ENCODE data around the gene PZP. TPM values are rescaled to one million over a fixed set of nuclear protein-coding genes. Genes with fewer than 3 reads are reported as not detected.
A peak's percentile ranks its signal among the peaks of the same experiment; 100 is the strongest.
"Not testable (repeated sequence)": the region's sequence is repeated elsewhere in the genome, so short reads cannot be mapped to it uniquely, and the experiment has no call there.

Gene PZP
- total and polyA plus RNA-seq, 8 donors, result 0.13 TPM; not detected in 7

DNA sequence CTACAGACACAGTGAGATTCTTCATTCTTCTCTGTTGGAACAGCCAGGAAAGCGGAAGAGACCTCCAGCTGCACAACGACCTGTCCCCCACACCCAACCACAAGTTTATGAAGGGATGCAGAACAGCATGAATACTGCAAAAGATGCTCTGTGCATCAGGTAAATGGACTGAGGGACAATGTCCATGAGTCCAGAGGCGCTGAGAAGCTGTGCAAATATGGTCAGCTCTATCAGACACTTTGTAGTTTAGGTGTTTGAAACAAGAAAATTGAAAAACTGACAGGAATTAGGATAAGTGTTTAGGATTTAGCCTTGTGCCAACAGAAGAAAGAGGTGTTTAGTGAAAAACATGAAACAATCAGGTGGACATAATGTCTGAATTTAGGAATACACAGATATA, 33.1 kb upstream of the PZP start:
- WGBS, 5 donors, result 88 to 94% (median 90%) methylated on average over 3 of the region's 3 CpGs
- H3K27me3 ChIP-seq, result no peaks in the 10 kb centered on the region

DNA sequence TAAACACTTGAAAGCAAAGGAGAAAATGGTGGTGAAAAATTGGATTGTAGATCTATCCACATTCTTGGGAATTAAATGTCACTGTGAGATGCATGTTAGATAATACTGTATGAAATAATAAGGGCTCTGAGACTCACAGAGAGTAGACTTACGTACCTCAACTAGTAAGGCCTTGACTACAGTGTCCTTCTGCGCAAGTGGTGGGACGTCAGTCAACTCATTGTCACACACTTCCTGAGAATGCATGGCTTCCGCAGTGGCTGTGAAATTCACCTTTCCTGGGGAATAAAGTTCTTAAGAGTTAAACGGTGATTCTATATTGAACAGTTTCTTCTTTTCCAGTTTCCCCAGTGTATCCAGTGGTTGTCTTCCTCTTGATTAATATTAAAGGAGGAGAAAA, 32.6 kb upstream of the PZP start:
- peak in 1 of 2 donors; percentile 9 for DNase-seq
- intact Hi-C loops (cut with DNase I; ENCODE audit: low total_unique reads), result no loop called here
- Histone ChIP-seq H3K4me1 (peaks cover 0 to 4% (median 0%) of the 10 kb centered on the region in 4 donors), H3K4me3 (peak overlapping the region in 3 of 4 donors; percentile 35 to 46 (median 42)), H3K36me3 (no peaks in the 10 kb centered on the region), H3K27ac (peak overlapping the region in 3 of 5 donors; percentile 23 to 29 (median 28)), H3K27me3 (no peaks in the 10 kb centered on the region), H3K9me3 (no peaks in the 10 kb centered on the region)
- 82 to 93% (median 89%) methylated on average over 5 of the region's 5 CpGs for WGBS, 5 donors
- TF ChIP-seq EP300 (IDR thresholded peaks at IDR 0.05), result no peak
- TF ChIP-seq POLR2AphosphoS5 (IDR thresholded peaks at IDR 0.05), result peak in 1 of 3 donors; percentile 14

More for the DNA sequence above, 33.1 kb upstream of the PZP start:
- H3K4me3 ChIP-seq, result no peak overlapping the region
- peaks cover 0 to 4% (median 0%) of the 10 kb centered on the region in 4 donors for H3K4me1 ChIP-seq
- TF ChIP-seq POLR2A (IDR thresholded peaks at IDR 0.05), result no peak
- no peak for TF ChIP-seq EP300 (IDR thresholded peaks at IDR 0.05)
- TF ChIP-seq, protein P1, sequence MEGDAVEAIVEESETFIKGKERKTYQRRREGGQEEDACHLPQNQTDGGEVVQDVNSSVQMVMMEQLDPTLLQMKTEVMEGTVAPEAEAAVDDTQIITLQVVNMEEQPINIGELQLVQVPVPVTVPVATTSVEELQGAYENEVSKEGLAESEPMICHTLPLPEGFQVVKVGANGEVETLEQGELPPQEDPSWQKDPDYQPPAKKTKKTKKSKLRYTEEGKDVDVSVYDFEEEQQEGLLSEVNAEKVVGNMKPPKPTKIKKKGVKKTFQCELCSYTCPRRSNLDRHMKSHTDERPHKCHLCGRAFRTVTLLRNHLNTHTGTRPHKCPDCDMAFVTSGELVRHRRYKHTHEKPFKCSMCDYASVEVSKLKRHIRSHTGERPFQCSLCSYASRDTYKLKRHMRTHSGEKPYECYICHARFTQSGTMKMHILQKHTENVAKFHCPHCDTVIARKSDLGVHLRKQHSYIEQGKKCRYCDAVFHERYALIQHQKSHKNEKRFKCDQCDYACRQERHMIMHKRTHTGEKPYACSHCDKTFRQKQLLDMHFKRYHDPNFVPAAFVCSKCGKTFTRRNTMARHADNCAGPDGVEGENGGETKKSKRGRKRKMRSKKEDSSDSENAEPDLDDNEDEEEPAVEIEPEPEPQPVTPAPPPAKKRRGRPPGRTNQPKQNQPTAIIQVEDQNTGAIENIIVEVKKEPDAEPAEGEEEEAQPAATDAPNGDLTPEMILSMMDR (IDR thresholded peaks at IDR 0.05), result no peak
- no peak for TF ChIP-seq POLR2AphosphoS5 (IDR thresholded peaks at IDR 0.05)
- H3K27ac ChIP-seq, result no peak overlapping the region
- no peaks in the 10 kb centered on the region for H3K36me3 ChIP-seq
- H3K9me3 ChIP-seq, result no peaks in the 10 kb centered on the region
- intact Hi-C loops (cut with DNase I; ENCODE audit: low total_unique reads), result no loop called here
- DNase-seq, result no peak

DNA sequence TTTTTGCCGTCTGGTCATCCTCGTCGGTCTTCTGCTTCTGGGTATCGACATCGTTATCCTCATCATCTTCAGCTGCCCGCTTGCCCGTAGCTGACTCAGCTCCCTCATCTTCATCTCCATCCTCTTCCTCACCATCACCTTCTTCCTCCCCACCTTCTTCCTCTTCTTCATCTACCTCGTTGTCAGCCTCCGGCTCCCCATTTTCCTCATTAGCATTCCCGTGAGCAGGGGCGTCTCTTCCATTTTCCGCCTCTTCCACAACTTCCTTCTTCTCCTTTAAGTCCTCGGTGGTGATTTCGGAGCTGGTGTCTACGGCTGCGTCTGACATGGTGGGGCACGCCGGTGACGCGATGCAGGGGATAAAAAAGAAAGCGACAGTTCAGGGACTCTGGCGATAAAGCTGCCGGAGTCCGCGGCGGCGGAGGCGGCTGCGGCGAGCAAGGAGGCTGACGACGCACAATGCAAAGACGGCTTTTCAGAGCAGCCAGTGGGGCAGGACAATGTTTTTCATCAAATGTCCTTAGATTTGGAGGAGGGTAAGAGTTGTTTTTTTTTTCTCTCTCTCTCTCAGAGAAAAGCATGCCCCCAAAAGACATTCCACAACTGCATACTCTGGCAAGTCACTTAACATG, 31.9 kb upstream of the PZP start:
- peak in 1 of 2 donors; percentile 43 for DNase-seq
- H3K36me3 ChIP-seq; intact Hi-C loops (cut with DNase I; ENCODE audit: low total_unique reads); H3K4me1 ChIP-seq; H3K27me3 ChIP-seq; H3K9me3 ChIP-seq: not testable (repeated sequence)
- 16 to 36% (median 27%) methylated on average over 22 to 33 of the region's 33 CpGs for WGBS, 5 donors
- Histone ChIP-seq H3K4me3 (peak overlapping the region; percentile 27 to 46 (median 38)), H3K27ac (peak overlapping the region; percentile 14 to 31 (median 28))

DNA sequence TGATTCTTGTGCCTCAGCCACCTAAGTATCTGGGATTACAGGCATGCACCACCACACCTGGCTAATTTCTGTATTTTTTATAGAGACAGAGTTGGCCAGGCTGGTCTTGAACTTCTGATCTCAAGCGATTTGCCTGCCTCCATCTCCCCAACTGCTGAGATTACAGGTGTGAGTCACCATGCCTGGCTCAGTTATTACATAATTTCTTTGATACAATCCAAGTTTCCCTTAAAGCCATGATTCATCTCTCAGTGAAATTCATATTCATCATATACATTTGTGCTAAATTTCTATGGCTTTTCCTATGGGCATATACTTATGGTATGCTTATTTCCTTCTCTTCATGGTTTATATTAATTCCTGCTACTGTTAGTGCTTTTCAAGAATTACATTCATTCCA, 29.1 kb upstream of the PZP start:
- no peak for DNase-seq
- peaks cover 0 to 4% (median 0%) of the 10 kb centered on the region in 4 donors for H3K4me1 ChIP-seq
- H3K27me3 ChIP-seq, result no peaks in the 10 kb centered on the region
- TF ChIP-seq POLR2AphosphoS5 (IDR thresholded peaks at IDR 0.05), result no peak
- no peak for TF ChIP-seq EP300 (IDR thresholded peaks at IDR 0.05)
- TF ChIP-seq, protein P1 (IDR thresholded peaks at IDR 0.05), result no peak
- TF ChIP-seq POLR2A (IDR thresholded peaks at IDR 0.05), result no peak
- intact Hi-C loops (cut with DNase I; ENCODE audit: low total_unique reads), result no loop called here
- no peak overlapping the region for H3K4me3 ChIP-seq
- no peaks in the 10 kb centered on the region for H3K36me3 ChIP-seq
- WGBS, 5 donors, result 72 to 95% (median 88%) methylated on average over 1 of the region's 1 CpG
- no peak overlapping the region for H3K27ac ChIP-seq
- H3K9me3 ChIP-seq, result no peaks in the 10 kb centered on the region

DNA sequence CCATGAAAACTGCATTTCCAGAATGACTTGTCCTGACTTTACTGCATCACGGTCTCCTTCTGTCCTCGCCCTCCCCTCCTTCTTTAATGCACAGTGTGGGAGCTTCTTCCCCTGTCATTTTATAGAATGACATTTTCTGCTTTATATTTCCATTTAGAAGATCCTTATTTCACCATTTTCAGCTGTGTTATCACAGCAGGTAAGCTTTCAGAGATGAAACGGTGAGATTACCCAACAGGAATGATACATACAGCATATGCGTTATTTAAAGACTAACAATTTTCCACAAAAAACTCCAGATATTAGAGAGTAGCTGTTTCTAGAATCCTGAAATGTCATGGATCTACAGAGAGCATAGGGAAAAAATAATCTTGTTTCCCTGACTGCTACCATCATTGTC, 27.3 kb upstream of the PZP start:
- TF ChIP-seq, protein P1 (IDR thresholded peaks at IDR 0.05), result no peak
- TF ChIP-seq POLR2AphosphoS5 (IDR thresholded peaks at IDR 0.05) (no peak), POLR2A (IDR thresholded peaks at IDR 0.05) (no peak), EP300 (IDR thresholded peaks at IDR 0.05) (no peak)
- Histone ChIP-seq H3K36me3 (no peaks in the 10 kb centered on the region), H3K4me3 (no peak overlapping the region), H3K27ac (no peak overlapping the region), H3K27me3 (no peaks in the 10 kb centered on the region), H3K4me1 (no peaks in the 10 kb centered on the region), H3K9me3 (no peaks in the 10 kb centered on the region)
- 86 to 95% (median 93%) methylated on average over 4 of the region's 4 CpGs for whole genome bisulfite sequencing, 5 donors
- DNase-seq, result no peak
- intact Hi-C loops (cut with DNase I; ENCODE audit: low total_unique reads), result no loop called here

Measured in stomach (tissue), 9 donors.